ENCODE measurements around the gene OXSR1.

- TF ChIP-seq YY1 (IDR thresholded peaks at IDR 0.05; ENCODE audit: extremely low read depth, insufficient replicate concordance, low read depth, low read length) (no peak), CTCF (IDR thresholded peaks at IDR 0.05 in 2 of 3, conservative IDR thresholded peaks at IDR 0.05 in 1 of 3; ENCODE audit: borderline replicate concordance in 1 of 3, insufficient read depth in 1 of 3, low read depth in 2 of 3, low read length in 2 of 3) (no peak), POLR2A (IDR thresholded peaks at IDR 0.05; ENCODE audit: borderline replicate concordance, extremely low read depth, insufficient read depth, insufficient read length) (no peak), SIN3A (IDR thresholded peaks at IDR 0.05; ENCODE audit: low read depth) (no peak), EZH2phosphoT487 (IDR thresholded peaks at IDR 0.05; ENCODE audit: borderline replicate concordance) (no peak), ZFX (IDR thresholded peaks at IDR 0.05) (no peak), RAD21 (IDR thresholded peaks at IDR 0.05; ENCODE audit: low read depth) (no peak), POLR2AphosphoS5 (IDR thresholded peaks at IDR 0.05; ENCODE audit: low read depth, low read length) (no peak), JUND (IDR thresholded peaks at IDR 0.05) (no peak)
These were observed 92.2 kb downstream of the OXSR1 start for GRCh38 chr3:38257583-38257982.

Measured in HCT116 (cell line).